Activated naive CD4-positive, alpha-beta T cell (primary cell): ENCODE data around the gene CHDH.

ENCODE experiments used
- DNase-seq, 4 experiments: peaks; one replicate each; lab custom pipeline; 2025; lab: John Stamatoyannopoulos, UW

The CHDH gene

GRCh38 chr3:53846134-53846850, at the start of gene CHDH, which contains the start of gene IL17RB:
TSS of gene CHDH (minus strand) at chr3:53846419. CDS start at chr3:53824008, 22,411 bp downstream.
TSS of gene IL17RB (plus strand) at chr3:53846568. CDS start at chr3:53846589, 21 bp downstream.
- DNase-seq = no peak

- no peak for DNase-seq
Observed at GRCh38 chr3:53892286-53892637, 46.0 kb upstream of the CHDH start.

GRCh38 chr3:53891497-53892285, 45.5 kb upstream of the CHDH start, which contains the start of gene SELENOK:
TSS of gene SELENOK (minus strand) at chr3:53891859.
- peak; percentile 87 to 92 (median 91) for DNase-seq

DNA sequence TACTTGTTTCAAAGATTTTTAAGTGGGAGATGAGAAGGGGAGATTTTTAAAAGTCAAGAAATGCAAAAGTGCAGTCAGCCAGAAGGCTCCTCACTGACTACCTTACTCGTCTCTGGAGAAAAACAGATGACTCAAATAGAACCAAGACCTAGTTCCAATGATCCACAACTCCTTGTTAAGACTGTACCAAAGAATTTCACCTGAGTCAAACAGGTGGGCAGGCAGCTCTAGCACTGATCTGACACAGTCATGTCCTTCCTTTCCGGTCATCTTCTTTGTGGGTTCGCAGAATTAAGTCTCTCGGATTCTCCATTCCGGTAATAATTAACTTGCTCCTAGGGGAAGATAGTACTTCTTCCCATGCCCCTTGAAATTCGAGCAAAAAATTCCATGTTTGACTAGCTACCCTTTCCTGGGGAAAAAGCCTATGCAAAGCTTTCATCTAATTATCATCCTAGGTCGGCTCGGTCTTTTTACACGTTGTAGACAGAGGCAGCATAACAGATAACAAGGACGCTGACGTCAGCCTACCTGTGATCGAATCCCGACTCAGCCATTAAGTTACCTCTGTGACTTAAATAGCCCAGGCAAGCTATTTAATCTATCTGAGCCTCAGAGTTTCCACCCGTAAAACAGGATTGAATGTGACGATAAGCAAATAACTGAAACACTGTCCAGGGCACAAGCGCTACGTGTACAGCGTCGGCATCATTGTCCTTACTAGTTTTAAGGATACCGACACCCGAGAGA, 44.7 kb upstream of the CHDH start:
- peak in 1 of 4 experiments; percentile 5 for DNase-seq

GRCh38 chr3:53888232-53888631, 42.0 kb upstream of the CHDH start:
- DNase-seq = no peak

GRCh38 chr3:53887446-53887845, 41.2 kb upstream of the CHDH start:
- DNase-seq = no peak

GRCh38 chr3:53885239-53885638, 39.0 kb upstream of the CHDH start:
- no peak for DNase-seq

DNA sequence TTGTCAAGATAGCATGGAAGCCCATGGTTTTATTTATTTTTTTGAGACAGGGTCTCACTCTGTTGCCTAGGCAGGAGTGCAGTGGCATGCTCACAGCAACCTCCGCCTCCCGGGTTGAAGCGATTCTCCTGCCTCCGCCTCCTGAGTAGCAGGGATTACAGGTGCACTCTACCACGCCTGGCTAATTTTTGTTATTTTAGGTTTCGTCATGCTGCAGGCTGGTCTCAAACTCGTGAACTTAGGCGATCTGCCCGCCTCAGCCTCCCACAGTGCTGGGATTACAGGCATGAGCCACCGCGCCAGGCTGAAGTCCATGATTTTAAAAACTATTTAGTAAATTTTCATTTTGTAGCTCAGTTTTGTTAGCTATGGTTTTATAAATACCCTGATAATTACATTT, 38.4 kb upstream of the CHDH start:
- DNase-seq = no peak

DNA sequence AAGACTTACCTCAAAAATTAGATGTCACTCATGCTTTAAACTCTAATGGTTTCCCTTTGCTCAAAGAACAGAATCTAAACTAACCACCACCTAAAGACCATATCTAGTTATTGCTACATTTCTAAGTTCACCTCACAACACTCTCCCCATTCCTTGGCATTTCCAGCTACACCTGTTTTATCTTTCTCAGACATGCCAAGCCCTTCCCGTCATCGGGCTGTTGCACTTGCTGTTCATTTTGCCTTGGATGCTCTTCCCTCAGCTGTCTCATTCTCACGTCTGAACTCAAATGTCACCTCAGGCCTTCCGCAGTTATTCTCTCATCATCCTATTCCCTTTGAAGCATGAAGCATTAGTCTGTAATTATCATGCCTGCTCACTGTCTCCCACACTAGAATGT, 36.8 kb upstream of the CHDH start:
- DNase-seq = no peak

GRCh38 chr3:53881691-53882593, 35.7 kb upstream of the CHDH start, which contains the start of gene ACTR8:
TSS of gene ACTR8 (minus strand) at chr3:53882152. CDS start at chr3:53882101, 51 bp downstream.
- DNase-seq = peak; percentile 56 to 81 (median 70)

- DNase-seq = no peak
Observed at GRCh38 chr3:53880396-53881345, 34.5 kb upstream of the CHDH start.

GRCh38 chr3:53865732-53866499, 19.7 kb upstream of the CHDH start:
- DNase-seq = no peak

DNA sequence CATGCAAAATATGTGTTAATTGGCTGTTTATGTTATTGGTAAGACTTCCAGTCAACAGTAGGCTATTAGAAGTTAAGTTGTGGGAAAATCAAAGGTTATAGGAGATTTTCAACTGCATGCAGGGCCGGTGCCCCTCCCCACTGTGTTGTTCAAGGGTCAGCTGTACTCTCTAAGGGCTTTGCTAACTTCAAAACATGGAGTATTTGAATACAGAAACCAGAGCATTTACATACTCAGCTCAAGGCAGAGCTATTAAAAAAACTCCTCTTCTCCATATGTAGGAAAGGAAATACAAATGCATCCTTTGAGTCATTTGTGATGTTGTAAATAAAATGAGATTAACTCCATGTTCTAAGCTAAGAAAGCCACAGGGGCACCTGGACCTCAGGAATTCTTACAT, 16.9 kb upstream of the CHDH start:
- no peak for DNase-seq

GRCh38 chr3:53862241-53862640, 16.0 kb upstream of the CHDH start:
- DNase-seq = no peak

- no peak for DNase-seq
Observed at GRCh38 chr3:53860196-53860595, 14.0 kb upstream of the CHDH start.

DNA sequence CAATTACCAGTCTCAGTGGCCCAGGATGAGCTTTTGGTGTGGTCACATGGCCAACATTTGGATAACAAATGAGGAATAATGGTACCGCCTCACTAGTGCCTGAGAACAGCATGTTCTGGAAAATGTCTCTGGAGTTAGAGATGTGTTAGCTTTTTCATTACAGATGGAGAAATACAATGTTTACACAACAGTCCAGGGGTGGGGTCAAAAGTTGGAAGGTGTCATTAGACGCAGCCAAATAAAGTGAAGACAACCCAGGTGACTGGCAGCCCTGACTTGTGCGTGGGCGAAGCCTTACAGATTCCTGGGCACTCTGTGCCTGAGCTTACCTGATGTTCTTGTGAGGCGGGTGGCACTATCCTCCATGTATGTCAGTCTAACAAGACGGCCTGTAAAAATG, 13.0 kb upstream of the CHDH start:
- DNase-seq = no peak

GRCh38 chr3:53858096-53858741, 12.0 kb upstream of the CHDH start:
- DNase-seq = no peak

GRCh38 chr3:53856964-53857363, 10.7 kb upstream of the CHDH start:
- no peak for DNase-seq

- no peak for DNase-seq
Observed at GRCh38 chr3:53850895-53851294, 4.7 kb upstream of the CHDH start.
